ENCODE results near the gene HERC3. TPM values are rescaled to one million over a fixed set of nuclear protein-coding genes. Genes with fewer than 3 reads are reported as not detected.
"Not testable (repeated sequence)": the region's sequence is repeated elsewhere in the genome, so short reads cannot be mapped to it uniquely, and the experiment has no call there.

HERC3 gene
- total RNA-seq, 1 experiment from 2014 or later = 10.5 TPM

DNA sequence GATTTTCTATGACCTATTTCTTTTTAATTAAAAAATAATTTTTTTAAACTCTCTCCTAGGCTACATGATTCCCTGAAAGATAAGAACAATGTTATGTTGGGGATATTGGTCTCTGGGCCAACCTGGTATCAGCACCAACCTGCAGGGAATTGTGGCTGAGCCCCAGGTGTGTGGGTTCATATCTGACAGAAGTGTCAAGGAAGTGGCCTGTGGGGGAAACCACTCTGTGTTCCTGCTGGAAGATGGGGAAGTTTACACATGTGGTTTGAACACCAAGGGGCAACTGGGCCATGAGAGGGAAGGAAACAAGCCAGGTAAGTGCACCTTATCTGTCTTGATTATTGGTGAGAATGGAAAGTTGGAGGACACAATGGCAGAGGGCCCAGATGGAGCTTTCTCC, 13.5 kb downstream of the HERC3 start:
- Mint-ChIP-seq H3K27ac (ENCODE audit: unreplicated experiment) (no peak overlapping the region), H3K27me3 (ENCODE audit: insufficient read depth, unreplicated experiment) (no peaks in the 10 kb centered on the region), H3K4me1 (ENCODE audit: low read depth, unreplicated experiment) (peaks cover 5% of the 10 kb centered on the region), H3K4me3 (ENCODE audit: unreplicated experiment) (no peak overlapping the region), H3K9me3 (ENCODE audit: unreplicated experiment) (peaks cover 10% of the 10 kb centered on the region), H3K36me3 (ENCODE audit: insufficient read depth, unreplicated experiment) (no peaks in the 10 kb centered on the region)
- DNase-seq = no peak
- intact Hi-C loops (cut with micrococcal nuclease; ENCODE audit: unreplicated experiment) = no loop called here
- ChIA-PET POLR2A (no interaction called here), CTCF (no interaction called here)
- H3K4me3 ChIP-seq (ENCODE audit: low read depth, low read length) = no peak overlapping the region
- H3K9me3 ChIP-seq = no peaks in the 10 kb centered on the region
- no peaks in the 10 kb centered on the region for H3K27me3 ChIP-seq (replicated peaks; ENCODE audit: control insufficient read depth, insufficient read depth, low read length)
- no peaks in the 10 kb centered on the region for H3K4me1 ChIP-seq
- TF ChIP-seq, protein P1, sequence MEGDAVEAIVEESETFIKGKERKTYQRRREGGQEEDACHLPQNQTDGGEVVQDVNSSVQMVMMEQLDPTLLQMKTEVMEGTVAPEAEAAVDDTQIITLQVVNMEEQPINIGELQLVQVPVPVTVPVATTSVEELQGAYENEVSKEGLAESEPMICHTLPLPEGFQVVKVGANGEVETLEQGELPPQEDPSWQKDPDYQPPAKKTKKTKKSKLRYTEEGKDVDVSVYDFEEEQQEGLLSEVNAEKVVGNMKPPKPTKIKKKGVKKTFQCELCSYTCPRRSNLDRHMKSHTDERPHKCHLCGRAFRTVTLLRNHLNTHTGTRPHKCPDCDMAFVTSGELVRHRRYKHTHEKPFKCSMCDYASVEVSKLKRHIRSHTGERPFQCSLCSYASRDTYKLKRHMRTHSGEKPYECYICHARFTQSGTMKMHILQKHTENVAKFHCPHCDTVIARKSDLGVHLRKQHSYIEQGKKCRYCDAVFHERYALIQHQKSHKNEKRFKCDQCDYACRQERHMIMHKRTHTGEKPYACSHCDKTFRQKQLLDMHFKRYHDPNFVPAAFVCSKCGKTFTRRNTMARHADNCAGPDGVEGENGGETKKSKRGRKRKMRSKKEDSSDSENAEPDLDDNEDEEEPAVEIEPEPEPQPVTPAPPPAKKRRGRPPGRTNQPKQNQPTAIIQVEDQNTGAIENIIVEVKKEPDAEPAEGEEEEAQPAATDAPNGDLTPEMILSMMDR (IDR thresholded peaks at IDR 0.05; ENCODE audit: insufficient read depth in 1 of 2, low read depth in 1 of 2, low read length in 1 of 2, severe bottlenecking in 1 of 2, unreplicated experiment in 1 of 2) = no peak
- no TSS peak for BruUV-seq (replicated peaks)
- H3K36me3 ChIP-seq (ENCODE audit: control insufficient read depth, insufficient read depth, low read length) = no peaks in the 10 kb centered on the region

DNA sequence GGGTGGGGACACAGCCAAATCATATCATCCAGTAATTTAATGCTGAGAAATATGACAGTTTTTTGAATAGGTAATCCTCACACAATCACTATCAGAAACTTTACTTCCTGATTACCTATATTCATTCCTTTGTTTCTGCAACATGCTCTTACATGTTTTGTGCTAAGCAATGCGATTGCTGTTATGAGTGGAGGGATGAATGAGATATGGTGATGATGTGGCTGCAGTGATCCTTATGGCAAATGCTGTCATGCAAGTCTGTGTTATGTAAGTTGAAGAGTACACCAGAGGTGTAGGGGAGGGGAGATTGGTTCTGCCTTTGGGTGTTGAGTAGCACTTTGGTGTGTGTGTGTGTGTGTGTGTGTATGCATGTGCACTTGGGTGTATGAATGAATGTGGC, 14.6 kb downstream of the HERC3 start:
- Mint-ChIP-seq H3K9me3 (ENCODE audit: unreplicated experiment) (peaks cover 10% of the 10 kb centered on the region), H3K27ac (ENCODE audit: unreplicated experiment) (no peak overlapping the region), H3K27me3 (ENCODE audit: insufficient read depth, unreplicated experiment) (no peaks in the 10 kb centered on the region), H3K36me3 (ENCODE audit: insufficient read depth, unreplicated experiment) (peaks cover 5% of the 10 kb centered on the region), H3K4me1 (ENCODE audit: low read depth, unreplicated experiment) (peaks cover 12% of the 10 kb centered on the region), H3K4me3 (ENCODE audit: unreplicated experiment) (no peak overlapping the region)
- Histone ChIP-seq H3K4me3 (ENCODE audit: low read depth, low read length) (no peak overlapping the region), H3K9me3 (no peaks in the 10 kb centered on the region), H3K36me3 (ENCODE audit: control insufficient read depth, insufficient read depth, low read length) (no peaks in the 10 kb centered on the region), H3K27me3 (replicated peaks; ENCODE audit: control insufficient read depth, insufficient read depth, low read length) (no peaks in the 10 kb centered on the region), H3K4me1 (peaks cover 3% of the 10 kb centered on the region; the same call in 1 of the 2 replicates)
- CTCF ChIA-PET = no interaction called here
- no TSS peak for BruUV-seq (replicated peaks)
- TF ChIP-seq, protein P1 (IDR thresholded peaks at IDR 0.05; ENCODE audit: insufficient read depth in 1 of 2, low read depth in 1 of 2, low read length in 1 of 2, severe bottlenecking in 1 of 2, unreplicated experiment in 1 of 2) = no peak
- intact Hi-C loops (cut with micrococcal nuclease; ENCODE audit: unreplicated experiment) = no loop called here
- POLR2A ChIA-PET = no interaction called here
- no peak for DNase-seq

DNA sequence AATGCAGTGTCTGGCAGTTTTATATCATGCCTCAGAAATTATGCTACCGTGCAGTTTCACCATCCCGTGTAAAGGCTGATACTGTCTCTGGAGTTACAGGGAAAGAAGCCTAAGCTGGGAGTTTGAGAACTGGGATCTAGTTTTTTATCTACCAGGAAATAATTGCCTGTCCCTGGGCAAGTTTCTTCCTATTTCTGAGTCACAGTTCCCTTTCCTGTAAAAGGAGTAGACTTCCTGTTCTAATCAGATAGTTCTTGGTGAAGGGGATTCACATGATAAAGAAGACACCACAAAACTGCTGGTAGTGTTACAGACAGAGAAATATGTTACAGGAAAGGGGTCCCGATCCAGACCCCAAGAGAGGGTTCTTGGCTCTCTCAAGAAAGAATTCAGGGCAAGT, 17.1 kb downstream of the HERC3 start:
- H3K9me3 ChIP-seq = no peaks in the 10 kb centered on the region
- POLR2A ChIA-PET = no interaction called here
- intact Hi-C loops (cut with micrococcal nuclease; ENCODE audit: unreplicated experiment) = no loop called here
- DNase-seq = no peak
- peaks cover 3% of the 10 kb centered on the region; the same call in 1 of the 2 replicates for H3K4me1 ChIP-seq
- H3K9me3 Mint-ChIP-seq (ENCODE audit: unreplicated experiment) = peaks cover 10% of the 10 kb centered on the region
- BruUV-seq (replicated peaks) = no TSS peak
- peaks cover 5% of the 10 kb centered on the region for H3K36me3 Mint-ChIP-seq (ENCODE audit: insufficient read depth, unreplicated experiment)
- H3K4me3 Mint-ChIP-seq (ENCODE audit: unreplicated experiment) = no peak overlapping the region
- H3K27ac Mint-ChIP-seq (ENCODE audit: unreplicated experiment) = no peak overlapping the region
- no peaks in the 10 kb centered on the region for H3K27me3 ChIP-seq (replicated peaks; ENCODE audit: control insufficient read depth, insufficient read depth, low read length)
- peaks cover 12% of the 10 kb centered on the region for H3K4me1 Mint-ChIP-seq (ENCODE audit: low read depth, unreplicated experiment)
- CTCF ChIA-PET = no interaction called here
- H3K36me3 ChIP-seq (ENCODE audit: control insufficient read depth, insufficient read depth, low read length) = no peaks in the 10 kb centered on the region
- H3K27me3 Mint-ChIP-seq (ENCODE audit: insufficient read depth, unreplicated experiment) = no peaks in the 10 kb centered on the region
- TF ChIP-seq, protein P1 (IDR thresholded peaks at IDR 0.05; ENCODE audit: insufficient read depth in 1 of 2, low read depth in 1 of 2, low read length in 1 of 2, severe bottlenecking in 1 of 2, unreplicated experiment in 1 of 2) = no peak
- H3K4me3 ChIP-seq (ENCODE audit: low read depth, low read length) = no peak overlapping the region

DNA sequence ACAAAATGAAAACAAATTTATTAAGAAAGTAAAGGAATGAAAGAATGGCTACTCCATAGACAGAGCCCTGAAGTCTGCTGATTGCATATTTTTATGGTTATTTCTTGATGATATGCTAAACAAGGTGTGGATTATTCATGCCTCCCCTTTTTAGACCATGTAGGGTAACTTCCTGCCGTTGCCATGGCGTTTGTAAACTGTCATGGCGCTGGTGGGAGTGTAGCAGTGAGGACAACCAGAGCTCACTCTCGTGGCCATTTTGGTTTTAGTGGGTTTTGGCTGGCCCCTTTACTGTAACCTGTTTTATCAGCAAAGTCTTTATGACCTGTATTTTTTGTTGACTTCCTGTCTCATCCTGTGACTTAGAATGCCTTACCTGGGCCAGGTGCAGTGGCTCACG, 17.5 kb downstream of the HERC3 start:
- H3K9me3 ChIP-seq; H3K36me3 ChIP-seq (ENCODE audit: control insufficient read depth, insufficient read depth, low read length); BruUV-seq (replicated peaks); H3K27me3 ChIP-seq (replicated peaks; ENCODE audit: control insufficient read depth, insufficient read depth, low read length); H3K4me1 ChIP-seq; H3K36me3 Mint-ChIP-seq (ENCODE audit: insufficient read depth, unreplicated experiment); H3K9me3 Mint-ChIP-seq (ENCODE audit: unreplicated experiment); intact Hi-C loops (cut with micrococcal nuclease; ENCODE audit: unreplicated experiment); DNase-seq; POLR2A ChIA-PET; H3K27ac Mint-ChIP-seq (ENCODE audit: unreplicated experiment); H3K27me3 Mint-ChIP-seq (ENCODE audit: insufficient read depth, unreplicated experiment); H3K4me3 Mint-ChIP-seq (ENCODE audit: unreplicated experiment); H3K4me3 ChIP-seq (ENCODE audit: low read depth, low read length): not testable (repeated sequence)
- H3K4me1 Mint-ChIP-seq (ENCODE audit: low read depth, unreplicated experiment) = peaks cover 12% of the 10 kb centered on the region
- CTCF ChIA-PET = interaction anchor here (1.0 kb wide), 1 partner anchor 49 kb away, joined by 3 read pairs; no protein-coding TSS in a partner anchor

Measured in Caco-2 (cell line).